HUES48 (cell line): ENCODE results near the gene SEL1L3.

Experiments
- H3K27ac ChIP-seq: one replicate; pipeline ENCODE4 v1.7.0; 2013; ENCODE audit warnings: low read depth, low read length, inconsistent platforms
- H3K27me3 ChIP-seq: 2 replicates; pipeline ENCODE4 v1.6.1; 2013; ENCODE audit warnings: mild to moderate bottlenecking, low read length; ENCODE audit not compliant: control insufficient read depth, insufficient read depth
- H3K36me3 ChIP-seq: 2 replicates; pipeline ENCODE4 v1.6.1; 2013; ENCODE audit warnings: low read length; ENCODE audit not compliant: control insufficient read depth, insufficient read depth
- H3K4me1 ChIP-seq: 2 replicates; pipeline ENCODE4 v1.6.1; 2013; ENCODE audit warnings: mild to moderate bottlenecking, low read length; ENCODE audit not compliant: control insufficient read depth, insufficient read depth
- H3K4me3 ChIP-seq: 2 replicates; pipeline ENCODE4 v1.5.1; 2013; ENCODE audit warnings: mild to moderate bottlenecking, low read depth, low read length
- H3K9ac ChIP-seq: 2 replicates; pipeline ENCODE4 v1.6.1; 2013; ENCODE audit warnings: mild to moderate bottlenecking, low read depth, low read length, moderate library complexity
- H3K9me3 ChIP-seq: 2 replicates; pipeline ENCODE4 v1.6.1; 2013; ENCODE audit warnings: low read length; ENCODE audit not compliant: control insufficient read depth, insufficient read depth

The SEL1L3 gene

GRCh38 chr4:25801594-25801993, 61.2 kb downstream of the SEL1L3 start:
- Histone ChIP-seq H3K4me3 (no peak overlapping the region), H3K27me3 (no peaks in the 10 kb centered on the region), H3K36me3 (peaks cover 41% of the 10 kb centered on the region), H3K27ac (no peak overlapping the region), H3K4me1 (peaks cover 13% of the 10 kb centered on the region), H3K9ac (no peak overlapping the region), H3K9me3 (no peaks in the 10 kb centered on the region)

- Histone ChIP-seq H3K27ac (no peak overlapping the region), H3K4me1 (peaks cover 9% of the 10 kb centered on the region), H3K27me3 (no peaks in the 10 kb centered on the region), H3K9me3 (no peaks in the 10 kb centered on the region), H3K4me3 (no peak overlapping the region), H3K36me3 (peaks cover 46% of the 10 kb centered on the region), H3K9ac (no peak overlapping the region)
Observed at GRCh38 chr4:25800245-25800644, 62.5 kb downstream of the SEL1L3 start.

GRCh38 chr4:25799522-25799921, 63.3 kb downstream of the SEL1L3 start:
- Histone ChIP-seq H3K36me3 (peaks cover 42% of the 10 kb centered on the region), H3K27ac (no peak overlapping the region), H3K27me3 (no peaks in the 10 kb centered on the region), H3K9ac (no peak overlapping the region), H3K4me1 (peaks cover 6% of the 10 kb centered on the region; the same call in 1 of the 2 replicates), H3K4me3 (no peak overlapping the region), H3K9me3 (no peaks in the 10 kb centered on the region)

- no peak overlapping the region for H3K27ac ChIP-seq
- H3K36me3 ChIP-seq: peaks cover 31% of the 10 kb centered on the region
- peaks cover 6% of the 10 kb centered on the region; the same call in 1 of the 2 replicates for H3K4me1 ChIP-seq
- H3K27me3 ChIP-seq: no peaks in the 10 kb centered on the region
- H3K9me3 ChIP-seq: no peaks in the 10 kb centered on the region
- H3K9ac ChIP-seq: no peak overlapping the region
- no peak overlapping the region for H3K4me3 ChIP-seq
Observed at GRCh38 chr4:25797136-25797535, 65.7 kb downstream of the SEL1L3 start.

- Histone ChIP-seq H3K9me3 (no peaks in the 10 kb centered on the region), H3K9ac (no peak overlapping the region), H3K27ac (peak overlapping the region; percentile 73), H3K4me3 (no peak overlapping the region), H3K4me1 (peaks cover 6% of the 10 kb centered on the region; the same call in 1 of the 2 replicates), H3K36me3 (peaks cover 22% of the 10 kb centered on the region), H3K27me3 (no peaks in the 10 kb centered on the region)
Observed at GRCh38 chr4:25795566-25796454, 67.0 kb downstream of the SEL1L3 start.

- Histone ChIP-seq H3K27ac (peak overlapping the region; percentile 73), H3K4me3 (no peak overlapping the region), H3K4me1 (peaks cover 6% of the 10 kb centered on the region; the same call in 1 of the 2 replicates), H3K27me3 (no peaks in the 10 kb centered on the region), H3K36me3 (peaks cover 24% of the 10 kb centered on the region), H3K9ac (no peak overlapping the region), H3K9me3 (no peaks in the 10 kb centered on the region)
Observed at GRCh38 chr4:25795091-25795490, 67.7 kb downstream of the SEL1L3 start.

- H3K4me1 ChIP-seq: peaks cover 6% of the 10 kb centered on the region; the same call in 1 of the 2 replicates
- H3K27me3 ChIP-seq: no peaks in the 10 kb centered on the region
- no peak overlapping the region for H3K9ac ChIP-seq
- H3K36me3 ChIP-seq: peaks cover 28% of the 10 kb centered on the region
- H3K27ac ChIP-seq: no peak overlapping the region
- H3K9me3 ChIP-seq: no peaks in the 10 kb centered on the region
- no peak overlapping the region for H3K4me3 ChIP-seq
Observed at GRCh38 chr4:25792876-25793275, 69.9 kb downstream of the SEL1L3 start.

- Histone ChIP-seq H3K4me3 (no peak overlapping the region), H3K27ac (no peak overlapping the region), H3K9me3 (no peaks in the 10 kb centered on the region), H3K36me3 (peaks cover 29% of the 10 kb centered on the region), H3K4me1 (peaks cover 6% of the 10 kb centered on the region; the same call in 1 of the 2 replicates), H3K9ac (no peak overlapping the region), H3K27me3 (no peaks in the 10 kb centered on the region)
Observed at GRCh38 chr4:25792200-25792791, 70.5 kb downstream of the SEL1L3 start.

- Histone ChIP-seq H3K36me3 (peaks cover 30% of the 10 kb centered on the region), H3K27ac (no peak overlapping the region), H3K4me1 (no peaks in the 10 kb centered on the region), H3K27me3 (no peaks in the 10 kb centered on the region), H3K4me3 (no peak overlapping the region), H3K9me3 (no peaks in the 10 kb centered on the region), H3K9ac (no peak overlapping the region)
Observed at GRCh38 chr4:25790024-25790423, 72.8 kb downstream of the SEL1L3 start.

- no peak overlapping the region for H3K4me3 ChIP-seq
- H3K9ac ChIP-seq: no peak overlapping the region
- no peaks in the 10 kb centered on the region for H3K4me1 ChIP-seq
- no peaks in the 10 kb centered on the region for H3K27me3 ChIP-seq
- H3K9me3 ChIP-seq: no peaks in the 10 kb centered on the region
- H3K27ac ChIP-seq: no peak overlapping the region
- H3K36me3 ChIP-seq: peaks cover 37% of the 10 kb centered on the region
Observed at GRCh38 chr4:25788703-25789238, 74.0 kb downstream of the SEL1L3 start.
